ENCODE results near the gene CDON. TPM values are rescaled to one million over a fixed set of nuclear protein-coding genes. Genes with fewer than 3 reads are reported as not detected.

CDON gene
- total RNA-seq, 1 donor from 2014 or later, result 21.0 TPM

DNA sequence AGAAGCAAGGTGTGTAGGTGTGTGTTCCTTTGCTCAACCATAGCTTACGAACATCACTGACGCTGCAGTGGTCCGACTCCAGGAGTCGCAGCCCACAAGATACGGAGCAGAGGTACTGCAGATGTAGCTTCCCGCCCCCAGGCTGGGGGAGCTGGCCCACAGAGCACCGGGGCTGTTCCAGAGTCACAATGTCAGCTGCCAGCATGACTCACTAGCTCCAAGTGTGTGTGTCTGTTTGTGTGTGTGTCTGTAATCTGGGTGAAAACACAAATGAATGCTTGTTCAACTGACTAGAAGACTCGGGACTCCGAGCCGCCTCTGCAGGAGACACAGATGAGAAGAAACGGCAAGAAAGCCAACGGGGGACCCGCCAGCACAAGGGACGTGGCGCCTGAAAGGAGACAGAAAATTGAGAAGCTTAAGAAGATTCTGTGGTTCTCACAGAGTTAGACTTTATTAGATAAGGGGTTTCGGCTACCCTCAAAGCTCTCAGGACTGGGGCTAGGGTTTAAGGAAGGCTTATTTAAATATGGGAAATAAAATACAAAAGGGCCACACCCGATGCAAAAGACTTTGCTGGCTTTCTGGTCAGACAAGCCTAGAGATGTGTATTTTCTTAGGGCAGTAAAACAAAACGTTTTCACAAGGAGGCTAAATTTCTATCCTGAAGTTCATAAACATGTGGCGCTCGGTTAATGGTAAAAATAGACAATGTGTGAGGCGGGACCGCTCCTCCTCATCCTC lies 106.1 kb downstream of the CDON start:
- no peak overlapping the region for H3K27ac Mint-ChIP-seq (ENCODE audit: unreplicated experiment)
- TF ChIP-seq, protein P1, sequence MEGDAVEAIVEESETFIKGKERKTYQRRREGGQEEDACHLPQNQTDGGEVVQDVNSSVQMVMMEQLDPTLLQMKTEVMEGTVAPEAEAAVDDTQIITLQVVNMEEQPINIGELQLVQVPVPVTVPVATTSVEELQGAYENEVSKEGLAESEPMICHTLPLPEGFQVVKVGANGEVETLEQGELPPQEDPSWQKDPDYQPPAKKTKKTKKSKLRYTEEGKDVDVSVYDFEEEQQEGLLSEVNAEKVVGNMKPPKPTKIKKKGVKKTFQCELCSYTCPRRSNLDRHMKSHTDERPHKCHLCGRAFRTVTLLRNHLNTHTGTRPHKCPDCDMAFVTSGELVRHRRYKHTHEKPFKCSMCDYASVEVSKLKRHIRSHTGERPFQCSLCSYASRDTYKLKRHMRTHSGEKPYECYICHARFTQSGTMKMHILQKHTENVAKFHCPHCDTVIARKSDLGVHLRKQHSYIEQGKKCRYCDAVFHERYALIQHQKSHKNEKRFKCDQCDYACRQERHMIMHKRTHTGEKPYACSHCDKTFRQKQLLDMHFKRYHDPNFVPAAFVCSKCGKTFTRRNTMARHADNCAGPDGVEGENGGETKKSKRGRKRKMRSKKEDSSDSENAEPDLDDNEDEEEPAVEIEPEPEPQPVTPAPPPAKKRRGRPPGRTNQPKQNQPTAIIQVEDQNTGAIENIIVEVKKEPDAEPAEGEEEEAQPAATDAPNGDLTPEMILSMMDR (IDR thresholded peaks at IDR 0.05; ENCODE audit: partially characterized antibody, unreplicated experiment), result no peak

DNA sequence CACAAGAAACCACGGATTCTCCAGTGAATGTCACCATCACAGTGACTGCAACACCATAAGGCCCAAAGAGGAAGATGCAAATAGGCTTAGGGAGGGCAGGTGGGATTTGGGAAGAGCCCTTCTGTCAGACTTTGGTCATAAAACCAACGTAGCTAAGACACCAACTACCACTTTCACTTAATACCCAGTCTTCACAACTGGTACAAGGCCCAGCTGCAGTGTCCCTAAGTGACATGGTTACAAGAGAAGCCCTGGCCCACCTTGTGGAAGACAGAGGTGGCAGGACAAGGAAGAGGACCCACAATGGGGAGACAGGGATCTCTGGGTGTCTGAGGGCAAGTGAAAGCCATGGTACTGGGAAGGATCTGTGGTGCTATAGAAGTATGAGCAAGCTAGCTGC lies 106.8 kb downstream of the CDON start:
- Mint-ChIP-seq H3K4me3 (ENCODE audit: unreplicated experiment) (no peak overlapping the region), H3K27me3 (ENCODE audit: unreplicated experiment) (peaks cover 6% of the 10 kb centered on the region), H3K27ac (ENCODE audit: unreplicated experiment) (no peak overlapping the region), H3K4me1 (ENCODE audit: low read depth, unreplicated experiment) (peaks cover 6% of the 10 kb centered on the region), H3K36me3 (ENCODE audit: unreplicated experiment) (peaks cover 10% of the 10 kb centered on the region), H3K9me3 (ENCODE audit: unreplicated experiment) (peaks cover 6% of the 10 kb centered on the region)
- no peak for DNase-seq
- TF ChIP-seq, protein P1 (IDR thresholded peaks at IDR 0.05; ENCODE audit: partially characterized antibody, unreplicated experiment), result no peak

More for the DNA sequence above, 106.1 kb downstream of the CDON start:
- Mint-ChIP-seq H3K9me3 (ENCODE audit: unreplicated experiment) (peaks cover 4% of the 10 kb centered on the region), H3K4me3 (ENCODE audit: unreplicated experiment) (no peak overlapping the region), H3K4me1 (ENCODE audit: low read depth, unreplicated experiment) (peaks cover 2% of the 10 kb centered on the region), H3K36me3 (ENCODE audit: unreplicated experiment) (peaks cover 10% of the 10 kb centered on the region), H3K27me3 (ENCODE audit: unreplicated experiment) (peaks cover 4% of the 10 kb centered on the region)
- DNase-seq, result no peak

DNA sequence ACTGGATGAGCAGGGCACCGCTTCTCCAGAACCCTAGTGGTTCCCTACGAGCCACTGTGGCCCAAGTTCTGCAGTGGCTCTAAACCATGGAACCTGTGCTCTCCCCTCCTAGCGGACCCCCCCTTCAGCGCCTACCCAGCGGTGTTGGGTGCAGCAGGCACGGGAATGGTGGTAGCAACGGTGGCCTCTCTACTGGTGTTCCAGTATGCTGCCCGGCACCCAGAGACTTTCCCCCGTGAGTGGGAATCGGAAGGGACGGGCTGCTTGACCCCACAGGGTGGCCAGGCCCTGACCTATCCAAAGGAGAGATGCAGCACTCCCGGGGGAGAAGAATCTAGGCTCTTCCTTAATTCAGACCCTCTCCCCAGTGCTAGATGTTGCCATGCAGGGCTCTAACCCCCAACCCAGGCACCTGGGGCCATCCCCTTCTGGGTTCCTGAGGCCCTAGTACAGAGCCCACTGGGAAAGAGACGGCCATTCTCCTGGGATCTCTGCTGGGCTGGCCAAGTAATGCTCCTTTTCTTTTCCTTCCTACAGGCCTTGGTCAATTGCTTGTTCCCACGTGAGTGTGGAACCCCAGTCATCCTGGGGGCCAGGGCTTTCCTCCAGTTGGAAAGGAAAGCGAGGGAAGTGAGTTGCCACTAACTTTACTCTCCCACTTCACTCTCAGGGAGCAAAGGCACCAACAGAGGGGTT lies 107.6 kb downstream of the CDON start:
- TF ChIP-seq, protein P1 (IDR thresholded peaks at IDR 0.05; ENCODE audit: partially characterized antibody, unreplicated experiment), result no peak
- Mint-ChIP-seq H3K4me1 (ENCODE audit: low read depth, unreplicated experiment) (peaks cover 6% of the 10 kb centered on the region), H3K27ac (ENCODE audit: unreplicated experiment) (no peak overlapping the region), H3K4me3 (ENCODE audit: unreplicated experiment) (no peak overlapping the region), H3K27me3 (ENCODE audit: unreplicated experiment) (peaks cover 6% of the 10 kb centered on the region), H3K9me3 (ENCODE audit: unreplicated experiment) (peaks cover 6% of the 10 kb centered on the region), H3K36me3 (ENCODE audit: unreplicated experiment) (peaks cover 10% of the 10 kb centered on the region)
- DNase-seq, result no peak

DNA sequence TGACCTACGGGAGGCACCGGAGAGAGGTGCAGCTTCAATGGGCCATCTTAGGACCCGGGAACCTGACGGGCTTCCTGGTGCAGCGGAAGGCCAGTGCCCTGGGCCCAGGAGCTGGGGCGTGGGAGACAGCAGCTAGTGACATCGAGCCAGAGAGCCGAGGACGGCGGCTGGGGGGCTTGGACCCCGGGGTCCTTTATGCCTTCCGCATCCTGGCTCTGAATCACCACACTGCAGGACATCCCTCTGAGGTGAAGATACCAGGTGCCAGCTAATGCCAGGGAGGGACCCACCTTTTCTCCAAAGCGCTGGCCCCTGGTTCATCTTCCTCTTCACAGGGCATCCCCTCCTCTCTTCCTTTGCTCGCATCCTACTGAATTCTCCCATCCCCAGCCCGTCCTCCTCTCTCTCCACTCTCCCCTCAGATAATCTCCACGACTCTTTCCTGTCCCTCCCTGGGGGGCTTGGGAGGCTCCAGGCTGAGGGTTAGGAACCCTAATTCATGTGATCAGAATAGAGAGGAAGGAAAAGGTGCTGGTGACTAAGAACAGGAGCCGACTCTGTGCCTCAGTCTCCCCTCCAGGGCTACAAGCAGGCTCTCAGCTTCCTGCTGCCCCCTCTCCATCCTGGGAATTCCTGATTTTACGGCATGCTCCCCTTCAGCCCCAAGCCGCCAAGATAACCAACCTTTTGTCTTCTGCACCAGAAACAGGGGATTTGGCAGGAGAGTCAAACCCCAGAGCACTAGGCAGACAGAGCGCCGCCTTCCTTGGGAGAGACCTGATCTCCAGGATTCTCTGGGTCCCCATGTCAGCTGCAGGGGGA lies 108.3 kb downstream of the CDON start:
- peaks cover 11% of the 10 kb centered on the region for H3K36me3 Mint-ChIP-seq (ENCODE audit: unreplicated experiment)
- peaks cover 7% of the 10 kb centered on the region for H3K9me3 Mint-ChIP-seq (ENCODE audit: unreplicated experiment)
- peaks cover 6% of the 10 kb centered on the region for H3K4me1 Mint-ChIP-seq (ENCODE audit: low read depth, unreplicated experiment)
- peaks cover 7% of the 10 kb centered on the region for H3K27me3 Mint-ChIP-seq (ENCODE audit: unreplicated experiment)
- no peak for DNase-seq
- no peak overlapping the region for H3K4me3 Mint-ChIP-seq (ENCODE audit: unreplicated experiment)
- no peak overlapping the region for H3K27ac Mint-ChIP-seq (ENCODE audit: unreplicated experiment)
- TF ChIP-seq, protein P1 (IDR thresholded peaks at IDR 0.05; ENCODE audit: partially characterized antibody, unreplicated experiment), result no peak
